ENCODE data around the gene FAM163B. TPM values are rescaled to one million over a fixed set of nuclear protein-coding genes. Genes with fewer than 3 reads are reported as not detected.

FAM163B gene
- total RNA-seq, 1 donor from 2014 or later: not detected

Other genes with a start within 250 kb of the FAM163B start
- 91.3 TPM for gene SURF4, start 233.3 kb downstream of the FAM163B start, total RNA-seq
- gene STKLD1, start 233.0 kb downstream of the FAM163B start, total RNA-seq: 2.6 TPM
- 23.8 TPM for gene REXO4, start 191.4 kb downstream of the FAM163B start, total RNA-seq
- gene ADAMTS13, start 187.0 kb downstream of the FAM163B start, total RNA-seq: 4.6 TPM
- gene CACFD1, start 149.4 kb downstream of the FAM163B start, total RNA-seq: 10.1 TPM
- 3.3 TPM for gene SLC2A6, start 130.3 kb downstream of the FAM163B start, total RNA-seq
- gene MYMK, start 84.4 kb downstream of the FAM163B start, total RNA-seq: not detected
- 22.3 TPM for gene ADAMTSL2, start 74.7 kb downstream of the FAM163B start, total RNA-seq
- gene DBH, start 27.0 kb upstream of the FAM163B start, total RNA-seq: 0.13 TPM
- gene SARDH, start 129.0 kb upstream of the FAM163B start, total RNA-seq: 6.0 TPM